ENCODE data around the gene ARID1B. TPM values are rescaled to one million over a fixed set of nuclear protein-coding genes. Genes with fewer than 3 reads are reported as not detected.

The ARID1B gene
- total and polyA plus RNA-seq, 4 donors, result 49.8 to 90.9 (median 59.0) TPM

- Histone ChIP-seq H3K27me3 (ENCODE audit: control insufficient read depth, insufficient read depth, low read length) (no peaks in the 10 kb centered on the region), H3K4me1 (ENCODE audit: control insufficient read depth, insufficient read depth, low read length) (peaks cover 15% of the 10 kb centered on the region), H3K9me3 (ENCODE audit: control insufficient read depth, insufficient read depth, low read length) (no peaks in the 10 kb centered on the region), H3K27ac (ENCODE audit: low read depth, low read length) (no peak overlapping the region), H3K4me3 (ENCODE audit: low read depth, low read length) (no peak overlapping the region), H3K36me3 (ENCODE audit: control insufficient read depth, insufficient read depth, low read length) (no peaks in the 10 kb centered on the region)
- WGBS (ENCODE audit: insufficient coverage), result 67% methylated on average over 3 of the region's 6 CpGs
- DNase-seq (ENCODE audit: low read depth in 4 of 6, low spot score in 6 of 6), result peak in 2 of 6 donors; percentile 31 to 59
Observed at GRCh38 chr6:157117431-157118095, 340.4 kb downstream of the ARID1B start.

DNA sequence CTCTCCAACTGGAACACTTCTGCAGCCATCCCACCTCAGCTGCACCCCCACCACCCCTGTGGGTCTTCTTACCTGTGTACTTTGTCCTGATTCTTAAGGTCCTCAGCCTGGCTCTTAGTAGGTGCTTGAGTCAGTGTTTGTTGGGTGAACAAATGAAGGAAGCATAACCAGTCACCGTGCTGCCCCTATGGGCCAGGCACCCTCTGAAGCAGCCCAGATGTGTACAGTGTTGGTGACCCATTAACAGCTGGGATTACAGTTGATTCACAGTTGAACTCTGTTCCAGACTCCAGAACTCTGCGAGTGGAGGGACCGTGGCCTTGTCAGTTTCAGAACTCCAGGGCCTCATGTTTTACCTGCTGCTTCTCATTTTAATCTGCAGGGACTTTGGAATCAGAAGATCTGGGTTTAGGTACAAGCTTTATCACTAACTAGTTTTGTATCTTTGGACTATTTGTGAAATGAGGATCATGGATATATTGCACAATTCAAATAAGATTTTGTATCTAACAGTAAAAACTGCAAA lies 342.4 kb downstream of the ARID1B start:
- Histone ChIP-seq H3K27ac (ENCODE audit: low read depth, low read length) (no peak overlapping the region), H3K27me3 (ENCODE audit: control insufficient read depth, insufficient read depth, low read length) (no peaks in the 10 kb centered on the region), H3K9me3 (ENCODE audit: control insufficient read depth, insufficient read depth, low read length) (no peaks in the 10 kb centered on the region), H3K4me3 (ENCODE audit: low read depth, low read length) (no peak overlapping the region), H3K4me1 (ENCODE audit: control insufficient read depth, insufficient read depth, low read length) (peaks cover 18% of the 10 kb centered on the region), H3K36me3 (ENCODE audit: control insufficient read depth, insufficient read depth, low read length) (no peaks in the 10 kb centered on the region)
- WGBS (ENCODE audit: insufficient coverage), result 87% methylated on average over 3 of the region's 3 CpGs
- no peak for DNase-seq (ENCODE audit: low read depth in 4 of 6, low spot score in 6 of 6)

DNA sequence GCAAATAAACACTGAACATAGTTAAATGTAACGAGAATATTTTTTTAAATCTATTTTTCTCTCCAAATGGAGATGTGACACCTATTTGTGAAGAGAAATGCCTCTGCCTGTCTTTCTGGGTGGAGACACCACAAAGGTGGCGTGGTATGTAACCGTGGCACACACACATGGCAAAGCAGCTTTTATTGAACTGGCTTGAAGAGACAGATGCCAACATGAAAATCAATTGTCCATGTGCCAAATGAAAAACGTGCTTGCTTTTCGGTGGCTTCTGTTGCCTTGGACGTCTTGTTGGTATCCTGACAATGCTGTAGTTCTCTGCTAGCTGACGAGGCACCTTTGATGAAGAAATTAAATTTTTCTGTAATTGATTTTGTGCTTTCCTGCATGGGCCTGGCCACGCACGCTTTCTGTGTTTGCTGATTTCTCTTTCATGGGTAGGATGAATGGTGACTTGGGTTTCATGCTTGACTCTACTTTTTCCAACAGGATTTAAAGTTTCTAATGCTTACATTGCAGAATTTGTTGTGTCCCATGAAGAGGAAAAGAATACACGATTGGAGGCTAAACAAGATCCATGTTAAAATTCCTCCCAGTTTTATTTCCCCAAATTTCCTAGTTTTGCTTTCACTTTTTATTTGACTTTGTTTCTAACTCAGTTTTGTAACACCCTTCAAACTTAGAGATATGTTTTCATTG lies 343.5 kb downstream of the ARID1B start:
- H3K36me3 ChIP-seq (ENCODE audit: control insufficient read depth, insufficient read depth, low read length), result no peaks in the 10 kb centered on the region
- no peaks in the 10 kb centered on the region for H3K27me3 ChIP-seq (ENCODE audit: control insufficient read depth, insufficient read depth, low read length)
- H3K4me3 ChIP-seq (ENCODE audit: low read depth, low read length), result no peak overlapping the region
- H3K27ac ChIP-seq (ENCODE audit: low read depth, low read length), result no peak overlapping the region
- peaks cover 18% of the 10 kb centered on the region for H3K4me1 ChIP-seq (ENCODE audit: control insufficient read depth, insufficient read depth, low read length)
- peak in 2 of 6 donors; percentile 72 to 79 for DNase-seq (ENCODE audit: low read depth in 4 of 6, low spot score in 6 of 6)
- 51% methylated on average over 8 of the region's 10 CpGs for WGBS (ENCODE audit: insufficient coverage)
- H3K9me3 ChIP-seq (ENCODE audit: control insufficient read depth, insufficient read depth, low read length), result no peaks in the 10 kb centered on the region

DNA sequence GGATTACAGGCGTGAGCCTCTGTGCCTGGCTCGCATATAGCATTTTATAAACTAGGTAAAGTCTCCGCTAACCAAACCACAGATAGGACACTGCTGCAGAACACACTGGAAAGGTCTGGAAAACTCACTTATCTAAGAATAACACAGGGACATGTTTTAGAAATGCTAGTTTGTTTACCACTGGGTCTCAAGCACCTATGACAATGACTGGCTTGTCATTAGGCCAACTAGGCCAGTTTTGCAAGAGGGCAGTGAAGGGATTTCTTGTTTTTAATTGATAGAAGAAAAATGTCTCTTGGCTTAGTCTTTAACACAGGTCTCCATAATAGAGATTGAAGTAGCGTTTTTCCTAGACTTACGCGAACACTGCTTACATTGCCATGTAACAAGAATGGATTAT lies 344.7 kb downstream of the ARID1B start:
- Histone ChIP-seq H3K36me3 (ENCODE audit: control insufficient read depth, insufficient read depth, low read length) (no peaks in the 10 kb centered on the region), H3K4me1 (ENCODE audit: control insufficient read depth, insufficient read depth, low read length) (peaks cover 18% of the 10 kb centered on the region), H3K9me3 (ENCODE audit: control insufficient read depth, insufficient read depth, low read length) (no peaks in the 10 kb centered on the region), H3K27ac (ENCODE audit: low read depth, low read length) (no peak overlapping the region), H3K4me3 (ENCODE audit: low read depth, low read length) (no peak overlapping the region), H3K27me3 (ENCODE audit: control insufficient read depth, insufficient read depth, low read length) (no peaks in the 10 kb centered on the region)
- WGBS (ENCODE audit: insufficient coverage), result no CpG with 5 or more reads among the region's 6 CpGs
- no peak for DNase-seq (ENCODE audit: low read depth in 4 of 6, low spot score in 6 of 6)

DNA sequence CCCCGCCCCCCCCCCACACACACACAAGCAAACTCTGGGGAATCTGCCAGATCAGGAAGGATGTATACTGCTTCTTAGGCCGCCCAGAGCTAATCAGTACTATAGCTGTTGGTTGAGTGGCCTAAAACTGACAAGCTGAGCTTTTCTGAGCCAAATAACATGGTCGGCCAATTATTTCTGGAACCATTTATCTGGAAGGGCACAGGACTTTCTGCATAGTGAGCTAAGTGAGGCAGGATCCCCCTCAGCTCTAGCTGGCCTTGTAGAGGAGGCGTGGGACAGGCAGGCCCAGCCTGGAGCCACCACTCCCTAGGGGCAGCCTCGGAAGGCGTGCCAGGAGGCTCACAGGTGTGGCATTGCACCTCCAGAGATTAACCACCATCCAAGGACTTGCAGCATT lies 346.1 kb downstream of the ARID1B start:
- DNase-seq (ENCODE audit: low read depth in 4 of 6, low spot score in 6 of 6), result peak in 2 of 6 donors; percentile 64 to 68
- peak overlapping the region; percentile 25 for H3K27ac ChIP-seq (ENCODE audit: low read depth, low read length)
- H3K9me3 ChIP-seq (ENCODE audit: control insufficient read depth, insufficient read depth, low read length), result no peaks in the 10 kb centered on the region
- no peaks in the 10 kb centered on the region for H3K36me3 ChIP-seq (ENCODE audit: control insufficient read depth, insufficient read depth, low read length)
- 48% methylated on average over 3 of the region's 6 CpGs for WGBS (ENCODE audit: insufficient coverage)
- H3K27me3 ChIP-seq (ENCODE audit: control insufficient read depth, insufficient read depth, low read length), result no peaks in the 10 kb centered on the region
- peaks cover 12% of the 10 kb centered on the region for H3K4me1 ChIP-seq (ENCODE audit: control insufficient read depth, insufficient read depth, low read length)
- H3K4me3 ChIP-seq (ENCODE audit: low read depth, low read length), result no peak overlapping the region

- peaks cover 12% of the 10 kb centered on the region for H3K4me1 ChIP-seq (ENCODE audit: control insufficient read depth, insufficient read depth, low read length)
- H3K27ac ChIP-seq (ENCODE audit: low read depth, low read length), result no peak overlapping the region
- DNase-seq (ENCODE audit: low read depth in 4 of 6, low spot score in 6 of 6), result no peak
- no peaks in the 10 kb centered on the region for H3K36me3 ChIP-seq (ENCODE audit: control insufficient read depth, insufficient read depth, low read length)
- 70% methylated on average over 5 of the region's 5 CpGs for WGBS (ENCODE audit: insufficient coverage)
- no peaks in the 10 kb centered on the region for H3K9me3 ChIP-seq (ENCODE audit: control insufficient read depth, insufficient read depth, low read length)
- H3K27me3 ChIP-seq (ENCODE audit: control insufficient read depth, insufficient read depth, low read length), result no peaks in the 10 kb centered on the region
- no peak overlapping the region for H3K4me3 ChIP-seq (ENCODE audit: low read depth, low read length)
Observed at GRCh38 chr6:157124485-157125254, 347.5 kb downstream of the ARID1B start.

GRCh38 chr6:157125531-157125930 lies 348.4 kb downstream of the ARID1B start:
- no peaks in the 10 kb centered on the region for H3K36me3 ChIP-seq (ENCODE audit: control insufficient read depth, insufficient read depth, low read length)
- H3K27ac ChIP-seq (ENCODE audit: low read depth, low read length), result no peak overlapping the region
- H3K9me3 ChIP-seq (ENCODE audit: control insufficient read depth, insufficient read depth, low read length), result no peaks in the 10 kb centered on the region
- peaks cover 7% of the 10 kb centered on the region for H3K4me1 ChIP-seq (ENCODE audit: control insufficient read depth, insufficient read depth, low read length)
- no peaks in the 10 kb centered on the region for H3K27me3 ChIP-seq (ENCODE audit: control insufficient read depth, insufficient read depth, low read length)
- H3K4me3 ChIP-seq (ENCODE audit: low read depth, low read length), result no peak overlapping the region
- 82% methylated on average over 3 of the region's 7 CpGs for WGBS (ENCODE audit: insufficient coverage)
- no peak for DNase-seq (ENCODE audit: low read depth in 4 of 6, low spot score in 6 of 6)

DNA sequence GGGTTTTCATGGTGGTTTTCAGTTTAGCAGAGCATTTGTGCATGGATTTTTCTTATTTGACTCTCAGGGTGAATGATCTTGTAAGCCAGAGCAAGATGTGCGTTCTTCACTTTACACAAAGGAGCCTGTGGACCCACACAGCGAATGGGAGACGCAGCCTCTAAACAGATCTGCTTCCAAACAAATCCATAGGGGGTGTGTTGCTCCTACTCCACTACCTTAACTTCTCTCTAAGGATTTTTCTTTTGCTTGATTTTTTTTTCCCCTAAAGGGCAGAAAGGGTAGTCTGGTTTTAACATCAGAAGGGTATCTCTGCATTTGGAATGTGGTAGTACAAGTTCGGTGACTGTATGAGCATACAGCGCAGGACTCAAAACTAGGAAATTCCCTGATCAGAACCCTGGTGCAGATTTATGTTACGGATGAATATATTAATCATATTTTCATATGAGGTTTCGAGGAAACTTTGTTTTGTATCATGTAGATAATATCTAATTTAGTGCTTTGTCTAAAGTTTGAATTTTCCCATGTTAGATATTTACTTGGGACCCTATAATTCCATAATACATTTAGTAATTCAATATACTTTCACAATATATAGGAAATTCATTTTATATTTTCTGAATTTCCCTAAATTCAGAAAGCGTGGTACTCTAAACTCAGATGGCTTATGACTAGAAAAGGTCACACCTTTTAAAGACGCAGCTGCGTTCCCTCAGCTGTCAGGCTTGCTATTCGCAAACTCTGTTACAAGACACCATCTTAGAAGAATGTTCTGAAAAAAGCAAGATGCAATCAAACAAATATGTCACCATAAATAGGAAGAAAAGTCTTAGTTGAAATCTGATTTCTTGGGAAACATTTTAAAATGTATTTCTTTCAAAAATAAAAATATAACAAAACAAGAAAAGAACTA lies 349.3 kb downstream of the ARID1B start:
- no peak for DNase-seq (ENCODE audit: low read depth in 4 of 6, low spot score in 6 of 6)
- Histone ChIP-seq H3K4me3 (ENCODE audit: low read depth, low read length) (no peak overlapping the region), H3K36me3 (ENCODE audit: control insufficient read depth, insufficient read depth, low read length) (peaks cover 3% of the 10 kb centered on the region), H3K9me3 (ENCODE audit: control insufficient read depth, insufficient read depth, low read length) (no peaks in the 10 kb centered on the region), H3K27me3 (ENCODE audit: control insufficient read depth, insufficient read depth, low read length) (no peaks in the 10 kb centered on the region), H3K27ac (ENCODE audit: low read depth, low read length) (no peak overlapping the region), H3K4me1 (ENCODE audit: control insufficient read depth, insufficient read depth, low read length) (peaks cover 4% of the 10 kb centered on the region)
- 100% methylated on average over 1 of the region's 11 CpGs for WGBS (ENCODE audit: insufficient coverage)

GRCh38 chr6:157128235-157128775 lies 351.1 kb downstream of the ARID1B start:
- Histone ChIP-seq H3K4me3 (ENCODE audit: low read depth, low read length) (no peak overlapping the region), H3K36me3 (ENCODE audit: control insufficient read depth, insufficient read depth, low read length) (peaks cover 4% of the 10 kb centered on the region), H3K27ac (ENCODE audit: low read depth, low read length) (no peak overlapping the region), H3K4me1 (ENCODE audit: control insufficient read depth, insufficient read depth, low read length) (peaks cover 2% of the 10 kb centered on the region), H3K9me3 (ENCODE audit: control insufficient read depth, insufficient read depth, low read length) (no peaks in the 10 kb centered on the region), H3K27me3 (ENCODE audit: control insufficient read depth, insufficient read depth, low read length) (no peaks in the 10 kb centered on the region)
- 90% methylated on average over 2 of the region's 5 CpGs for WGBS (ENCODE audit: insufficient coverage)
- no peak for DNase-seq (ENCODE audit: low read depth in 4 of 6, low spot score in 6 of 6)
